NCI-H2171 (cell line): ENCODE results near the gene SPOCK2.
"Not testable (repeated sequence)": the region's sequence is repeated elsewhere in the genome, so short reads cannot be mapped to it uniquely, and the experiment has no call there.

Experiments
- DNase-seq: peaks from one replicate; lab custom pipeline; 2025; lab: John Stamatoyannopoulos, UW

Gene SPOCK2

DNA sequence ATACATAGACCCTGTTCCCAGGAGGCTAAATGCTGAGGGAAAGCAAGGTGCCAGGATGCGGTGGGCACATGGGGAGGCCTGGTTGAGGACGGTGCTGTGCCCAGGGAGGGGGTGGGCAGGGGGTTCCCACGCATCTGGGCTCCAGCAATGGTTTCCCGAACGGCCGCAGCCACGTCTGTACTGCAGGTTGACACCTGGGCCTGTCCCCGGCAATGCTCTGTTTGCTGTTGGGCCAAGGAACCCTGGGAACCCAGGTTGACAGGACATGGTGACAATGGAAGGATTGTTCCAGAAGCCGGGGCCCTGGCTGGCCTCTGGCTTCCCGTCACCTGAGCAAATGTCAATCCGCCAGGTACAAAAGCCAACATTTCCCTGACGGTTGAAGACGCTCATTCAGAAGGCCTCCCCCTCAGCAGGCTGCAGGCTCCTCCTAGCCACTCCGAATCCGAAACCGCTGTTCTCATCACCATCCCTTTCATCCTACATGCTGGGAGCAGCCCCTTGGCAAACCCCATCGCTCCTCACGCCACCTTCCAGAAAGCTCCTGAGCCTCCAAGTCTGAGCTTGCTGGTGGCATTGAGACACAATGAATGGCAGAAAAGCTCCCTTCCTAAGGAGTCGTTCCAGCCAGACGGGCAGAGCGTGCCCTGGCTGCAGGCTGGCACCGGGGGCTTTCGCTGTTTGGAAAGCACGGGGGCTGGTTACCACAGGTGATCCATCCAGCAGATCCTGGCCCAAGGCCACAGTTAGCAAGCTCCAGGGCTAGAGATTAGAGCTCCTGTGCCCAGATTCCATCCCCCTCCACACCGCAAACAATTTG is 31.2 kb downstream of the SPOCK2 start:
- no peak for DNase-seq

DNA sequence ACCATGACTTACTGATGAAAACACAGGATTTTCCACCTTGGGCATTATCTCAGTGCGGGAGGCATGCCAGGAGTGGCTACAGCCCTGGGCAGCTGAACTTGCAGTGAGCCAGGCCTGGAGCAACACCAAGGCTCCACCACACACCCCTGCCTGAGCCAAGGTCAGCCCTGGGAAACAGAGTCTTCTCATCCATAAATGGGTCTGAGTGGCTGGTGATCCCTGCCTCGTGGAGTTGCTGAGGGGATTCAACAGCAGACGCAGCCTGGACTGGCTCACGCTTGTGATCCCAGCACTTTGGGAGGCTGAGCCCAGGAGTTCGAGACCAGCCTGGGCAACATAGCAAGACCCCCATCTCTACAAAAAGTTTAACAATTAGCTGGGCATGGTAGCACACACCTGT is 32.2 kb downstream of the SPOCK2 start:
- no peak for DNase-seq

DNA sequence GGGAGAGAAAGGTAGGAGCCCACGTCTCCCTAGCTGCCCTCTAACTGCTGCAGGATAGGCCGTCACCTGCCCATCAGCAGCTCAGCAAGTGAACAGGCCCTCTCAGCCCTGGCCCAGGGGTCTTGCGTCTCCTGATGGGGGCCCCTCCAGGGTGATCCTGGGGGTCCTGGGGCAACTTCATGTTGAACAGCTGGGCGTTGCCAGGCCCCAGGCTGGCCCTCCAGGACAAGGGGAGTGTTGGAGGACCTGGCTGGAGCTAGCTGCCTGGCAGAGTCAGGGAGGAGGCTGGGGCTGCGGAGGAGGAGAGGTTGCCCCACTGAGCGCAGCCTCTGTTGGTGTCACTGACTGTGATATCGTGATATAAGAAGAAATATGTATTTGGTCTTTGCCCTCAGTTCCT is 34.7 kb downstream of the SPOCK2 start:
- no peak for DNase-seq

DNA sequence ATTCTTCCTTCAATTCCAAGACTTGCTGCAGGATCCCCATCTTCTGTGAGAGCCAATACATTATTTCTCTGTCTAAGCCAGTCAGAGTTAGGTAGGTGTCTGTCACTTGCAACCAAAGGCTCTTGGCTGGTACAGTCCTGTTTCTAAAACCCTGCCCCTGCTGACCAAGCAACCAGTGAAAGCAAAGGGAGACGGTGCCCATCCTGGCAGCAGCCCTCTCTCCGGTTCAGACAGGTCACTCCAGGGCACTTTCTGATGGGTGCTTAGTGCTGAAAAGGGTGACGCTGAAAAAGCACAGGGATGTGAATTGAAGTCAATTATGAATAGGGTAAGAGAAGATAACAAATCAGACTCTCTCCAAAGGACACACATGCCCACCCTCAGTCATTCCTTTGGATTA is 37.5 kb downstream of the SPOCK2 start:
- DNase-seq, result no peak

DNA sequence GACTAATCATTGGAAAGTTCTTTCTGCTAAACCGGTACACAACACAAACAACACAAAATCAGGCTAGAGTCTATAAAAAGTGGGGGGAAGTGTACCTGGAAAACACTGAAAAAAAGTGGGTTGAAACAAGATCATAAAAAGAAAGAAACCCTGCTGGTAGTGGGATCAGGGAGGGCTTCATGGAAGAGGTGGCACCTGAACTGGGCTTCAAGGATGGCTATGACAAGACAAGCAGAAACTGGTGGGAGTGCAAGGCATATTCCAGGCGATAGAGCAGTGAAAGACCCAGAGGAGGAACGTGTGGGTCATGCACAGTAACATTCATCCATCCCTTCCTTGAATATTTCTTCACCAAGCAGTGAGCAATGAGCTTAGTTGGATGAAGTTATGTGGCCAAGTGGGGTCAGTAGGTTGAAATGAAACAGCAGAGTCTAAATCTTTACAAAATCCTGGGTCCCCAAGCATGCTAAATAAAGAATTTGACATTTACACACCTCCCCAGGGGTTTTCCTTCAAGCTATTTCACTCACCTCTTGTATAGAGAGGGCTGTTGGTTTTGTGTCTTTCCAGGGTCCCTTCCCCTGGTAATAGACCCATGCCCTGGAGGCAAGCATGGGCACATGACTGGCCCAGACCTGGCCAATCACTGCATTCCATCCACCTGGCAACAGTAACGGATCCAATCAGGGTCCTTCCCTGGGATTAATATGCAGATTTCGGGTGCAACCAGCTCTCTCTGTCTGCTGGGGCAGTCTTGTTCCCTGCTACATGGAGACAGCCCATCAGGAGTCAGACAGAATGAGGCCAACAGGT is 38.2 kb downstream of the SPOCK2 start:
- no peak for DNase-seq

DNA sequence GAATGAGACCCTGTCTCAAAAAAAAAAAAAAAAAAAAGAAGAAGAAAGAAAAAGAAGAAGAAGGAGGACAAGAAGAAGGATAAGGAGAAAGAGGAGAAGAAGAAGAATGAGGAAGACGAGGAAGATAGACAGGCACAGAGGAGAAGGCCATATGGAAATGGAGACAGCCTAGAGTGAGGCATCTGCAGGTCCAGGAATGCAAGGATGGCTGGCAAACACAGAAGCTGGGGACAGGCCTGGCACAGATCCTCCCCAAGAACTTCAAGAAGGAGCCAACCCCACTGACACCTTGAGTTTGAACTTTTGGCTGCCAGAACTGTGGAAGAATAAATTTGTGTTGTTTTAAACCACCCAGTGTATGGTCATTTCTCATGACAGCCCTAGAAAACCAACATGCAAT is 38.9 kb downstream of the SPOCK2 start:
- no peak for DNase-seq

DNA sequence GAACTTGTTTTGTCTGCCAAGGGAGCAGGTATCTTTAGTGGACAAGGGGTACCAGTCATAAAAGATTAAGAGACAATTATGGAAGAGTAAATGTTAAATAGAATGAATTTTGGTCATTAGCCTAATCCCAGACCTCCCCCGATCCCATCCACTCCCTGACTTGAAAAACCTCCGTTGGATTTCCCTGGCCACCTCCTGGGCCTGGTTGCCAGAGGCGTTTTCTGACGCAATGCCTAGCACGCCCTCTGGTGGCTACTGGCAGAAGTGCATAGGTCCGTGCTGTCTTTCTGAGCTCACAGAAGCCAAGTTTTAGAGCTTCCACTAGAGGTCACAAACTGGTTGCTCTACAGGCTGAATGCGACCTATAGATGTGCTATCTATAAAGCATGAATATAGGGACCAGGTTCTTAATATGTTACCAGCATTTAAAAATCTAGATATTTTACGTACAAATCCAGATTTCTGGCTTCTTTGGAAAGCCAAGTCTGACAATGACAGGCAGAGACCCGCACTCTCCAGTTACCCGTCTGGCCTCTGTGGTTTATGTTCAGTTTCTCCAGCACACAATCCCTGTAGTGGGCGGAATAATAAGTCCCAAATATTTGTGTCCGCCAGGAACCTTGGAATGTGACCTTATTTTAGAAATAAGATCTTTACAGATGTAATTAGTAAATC is 39.8 kb downstream of the SPOCK2 start:
- DNase-seq, result peak; percentile 69

DNA sequence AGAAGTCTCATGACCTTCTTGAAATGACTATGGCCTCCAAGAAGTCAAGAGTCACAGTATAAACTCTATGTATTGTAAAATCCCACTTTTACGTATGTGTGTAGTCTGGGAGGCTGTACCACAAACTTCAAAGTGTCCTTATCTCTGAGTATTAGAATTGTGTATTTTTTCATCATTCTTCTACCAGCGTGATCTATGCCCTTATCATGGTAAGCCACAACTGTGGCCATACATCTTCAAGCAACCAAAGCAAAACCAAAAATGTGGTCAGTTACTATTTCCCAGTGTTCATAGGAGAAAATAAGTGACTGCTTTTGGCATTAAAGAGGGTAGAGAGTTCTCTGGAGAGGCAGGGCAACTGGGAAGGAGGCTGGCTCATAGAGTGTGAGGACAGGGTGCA is 42.8 kb downstream of the SPOCK2 start:
- DNase-seq, result no peak

DNA sequence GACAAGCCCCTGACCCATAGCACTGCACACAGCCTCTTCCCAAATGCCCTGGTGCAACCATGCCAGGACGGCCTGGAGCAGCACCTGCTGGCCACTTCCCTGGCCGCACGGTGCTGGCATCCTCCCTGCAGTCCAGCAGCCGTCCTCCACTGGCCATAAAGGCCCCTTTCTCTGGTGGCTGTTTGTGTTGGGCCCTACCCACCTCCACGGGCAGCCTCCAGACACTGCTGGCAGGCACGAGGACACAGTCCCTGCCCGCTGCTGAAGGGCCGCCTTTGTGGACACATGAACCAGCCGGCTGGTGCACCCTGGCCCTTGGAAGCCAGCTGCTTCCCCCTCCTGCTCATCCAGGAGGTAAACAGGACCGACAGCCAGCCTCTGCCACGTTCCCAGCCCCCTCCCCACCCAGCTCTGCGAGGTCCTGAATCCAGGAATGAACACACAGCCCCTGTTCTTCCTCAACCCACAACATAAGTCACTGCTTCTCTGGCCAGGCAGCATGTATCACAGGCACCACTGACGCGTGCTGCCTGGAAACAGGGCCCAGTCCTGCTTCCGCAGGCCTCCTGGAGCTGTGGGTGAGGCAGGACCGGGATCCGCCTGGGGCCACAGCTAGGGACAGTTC is 43.8 kb downstream of the SPOCK2 start:
- DNase-seq, result no peak

DNA sequence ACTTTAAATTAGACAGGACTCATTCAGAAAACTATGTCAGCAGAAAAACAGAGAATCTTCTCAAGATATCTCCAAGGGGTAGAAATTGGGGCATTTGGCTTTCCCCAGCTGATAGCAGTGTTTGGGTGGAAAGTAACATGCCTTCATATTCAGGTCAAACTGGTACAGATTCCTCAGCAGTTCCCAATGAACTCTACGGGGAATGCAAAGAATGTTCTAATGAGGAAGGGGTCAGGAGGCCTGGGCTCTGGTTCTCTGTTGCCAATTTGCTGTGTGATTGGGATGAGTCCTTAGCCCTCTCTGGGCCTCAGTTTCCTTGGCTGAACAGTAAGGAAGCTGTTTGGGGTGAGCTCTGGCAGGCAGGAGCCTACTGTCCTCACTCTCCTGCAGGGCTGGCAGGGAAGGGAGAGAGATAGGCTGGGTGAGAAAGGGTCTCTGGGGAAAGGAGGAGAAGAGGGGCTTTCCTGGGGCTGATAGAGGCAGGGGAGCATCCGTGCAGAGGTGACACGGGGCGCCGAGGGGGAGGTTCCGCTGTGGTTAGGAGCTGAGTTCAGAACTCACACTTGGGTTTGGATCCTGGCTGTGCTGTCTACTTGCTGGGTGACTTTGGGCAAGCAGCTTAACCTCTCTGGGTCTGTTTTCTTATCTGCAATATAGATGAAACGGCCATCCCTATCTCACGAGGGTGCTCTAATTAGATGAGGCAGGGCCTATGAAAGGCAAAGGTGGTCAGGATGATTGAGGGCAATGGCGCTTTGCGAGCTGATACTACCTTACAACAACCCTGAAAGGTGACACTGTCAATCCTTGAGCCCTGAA is 45.1 kb downstream of the SPOCK2 start:
- DNase-seq, result no peak

DNA sequence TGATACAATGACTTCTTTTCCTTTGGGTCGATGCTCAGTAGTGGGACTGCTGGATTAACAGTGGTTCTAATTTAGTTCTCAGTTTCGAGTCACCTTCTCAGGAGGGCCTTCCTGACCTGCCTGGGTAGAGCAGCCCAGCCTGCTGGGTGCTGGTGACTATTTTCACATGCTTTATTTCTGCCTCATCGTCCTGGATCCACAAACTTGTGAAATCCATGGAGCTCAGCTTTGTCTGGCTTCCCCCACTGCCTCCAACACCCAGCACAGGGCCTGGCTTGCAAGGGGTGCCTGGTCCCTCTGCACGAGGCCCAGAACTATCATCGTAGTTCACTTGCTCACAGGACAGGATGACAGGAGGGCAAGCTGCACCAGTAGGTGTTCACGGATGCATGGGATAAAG is 46.9 kb downstream of the SPOCK2 start:
- DNase-seq, result no peak

DNA sequence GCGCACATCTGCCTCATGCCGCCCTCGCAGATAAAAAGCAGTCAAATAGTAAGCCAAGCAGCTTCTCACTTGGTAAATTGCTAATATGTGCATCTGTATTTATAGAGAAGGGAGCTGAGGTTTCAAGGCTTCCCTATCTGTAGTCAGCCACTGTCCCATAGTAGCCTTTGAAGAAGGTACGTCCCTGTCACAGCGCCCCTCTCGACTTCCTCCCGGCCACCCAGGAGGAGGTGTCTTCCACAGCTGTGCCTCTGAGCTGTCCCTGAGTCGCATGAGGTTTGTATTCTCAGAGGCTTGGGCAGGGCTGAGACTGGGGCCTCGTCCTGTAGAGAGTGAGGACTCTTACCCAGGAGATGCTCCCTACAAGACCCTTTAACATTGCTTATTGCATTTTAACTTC is 49.0 kb downstream of the SPOCK2 start:
- DNase-seq, result no peak

DNA sequence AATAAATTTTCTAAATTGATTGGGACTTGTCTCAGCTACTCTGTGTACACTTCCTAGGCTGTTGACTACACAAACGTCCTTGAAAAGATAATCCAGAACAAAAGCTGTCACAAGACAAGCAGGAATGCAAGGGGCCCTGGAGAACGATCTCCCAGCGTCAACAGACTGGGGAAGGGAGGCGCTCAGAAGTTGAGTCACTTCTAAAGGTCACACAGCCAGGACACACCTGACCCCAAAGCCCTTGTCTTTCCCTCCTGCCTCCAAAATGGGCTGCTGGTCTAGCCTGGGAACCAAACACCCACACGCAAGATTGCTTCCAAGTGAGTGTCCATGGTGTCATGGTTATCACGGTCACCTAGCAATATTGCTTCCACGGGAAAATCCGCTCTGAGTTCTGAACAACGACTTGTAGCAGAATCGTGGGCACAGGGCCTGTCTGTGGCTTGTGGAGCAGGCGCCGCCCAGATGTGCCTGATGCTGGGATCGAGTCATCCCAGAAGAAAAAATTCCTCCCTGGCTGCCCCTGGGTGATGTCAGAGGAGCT is 49.8 kb downstream of the SPOCK2 start:
- no peak for DNase-seq

DNA sequence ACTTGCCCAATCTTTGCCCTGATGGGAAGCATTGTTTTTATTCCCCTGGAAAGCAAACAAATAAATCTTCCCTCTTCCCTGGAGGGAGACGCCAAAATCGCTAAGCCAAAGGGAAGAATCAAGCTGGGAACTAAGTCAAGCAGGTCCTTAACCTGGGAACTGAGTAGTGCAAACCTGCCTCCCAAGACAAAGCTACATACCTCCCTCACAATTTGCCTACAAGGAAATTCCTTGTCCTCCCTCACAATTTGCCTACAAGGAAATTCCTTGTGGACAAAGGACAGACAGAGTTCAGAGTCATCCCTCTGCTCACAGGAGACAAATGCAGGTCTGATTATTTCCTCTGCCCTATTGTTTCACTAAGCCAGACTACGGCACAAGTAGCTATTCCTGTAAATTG is 50.5 kb downstream of the SPOCK2 start:
- DNase-seq, result no peak

DNA sequence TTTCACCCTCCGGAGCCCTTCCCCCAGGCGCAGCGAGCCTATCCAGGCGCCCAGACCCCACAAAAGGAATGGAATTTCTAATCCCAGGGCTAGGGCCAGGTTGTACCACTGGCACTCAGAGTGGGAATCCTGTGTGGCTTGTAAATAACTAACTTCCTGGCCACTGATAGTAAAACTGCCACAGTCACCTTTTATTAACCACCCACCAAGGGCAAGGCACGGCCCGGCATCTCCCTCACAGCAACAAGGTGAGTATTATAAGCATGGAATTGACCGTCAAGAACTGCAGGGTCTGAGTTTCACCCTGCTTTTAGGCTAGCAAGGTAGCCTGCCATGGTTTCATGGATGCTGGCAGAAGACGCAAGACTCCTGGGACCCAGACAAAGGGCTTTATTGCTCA is 51.1 kb downstream of the SPOCK2 start:
- DNase-seq, result no peak

DNA sequence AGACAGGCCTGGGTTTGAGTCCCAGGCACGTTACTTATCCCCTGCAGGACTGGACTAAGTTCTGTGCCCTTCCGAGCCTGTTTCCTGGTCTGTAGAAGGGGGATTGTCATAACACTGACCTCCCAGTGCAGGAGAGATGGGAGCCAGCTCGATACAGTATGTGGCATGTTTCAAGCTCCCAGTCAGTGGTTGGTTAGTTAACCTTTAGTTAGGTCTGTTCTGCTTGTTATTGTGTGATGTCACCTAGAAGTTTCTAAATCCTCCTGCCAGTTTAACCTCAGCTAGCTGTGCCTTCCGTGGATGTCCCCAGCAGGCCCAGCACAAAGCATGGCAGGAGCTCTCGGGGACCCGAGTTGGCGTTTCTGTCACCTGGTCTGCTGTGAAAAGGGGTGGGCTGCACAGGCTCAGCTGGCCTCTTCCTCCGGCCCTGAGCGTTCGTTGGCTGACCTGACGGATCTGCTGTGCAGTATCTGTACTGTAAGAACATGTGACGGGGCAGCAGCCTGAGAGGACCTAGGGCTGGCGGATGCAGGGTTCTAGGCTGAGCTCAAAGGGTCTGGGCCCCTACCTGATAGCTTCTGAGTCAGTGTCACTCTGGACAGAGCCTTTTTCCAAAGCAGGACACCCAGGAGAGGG is 53.0 kb downstream of the SPOCK2 start:
- no peak for DNase-seq

DNA sequence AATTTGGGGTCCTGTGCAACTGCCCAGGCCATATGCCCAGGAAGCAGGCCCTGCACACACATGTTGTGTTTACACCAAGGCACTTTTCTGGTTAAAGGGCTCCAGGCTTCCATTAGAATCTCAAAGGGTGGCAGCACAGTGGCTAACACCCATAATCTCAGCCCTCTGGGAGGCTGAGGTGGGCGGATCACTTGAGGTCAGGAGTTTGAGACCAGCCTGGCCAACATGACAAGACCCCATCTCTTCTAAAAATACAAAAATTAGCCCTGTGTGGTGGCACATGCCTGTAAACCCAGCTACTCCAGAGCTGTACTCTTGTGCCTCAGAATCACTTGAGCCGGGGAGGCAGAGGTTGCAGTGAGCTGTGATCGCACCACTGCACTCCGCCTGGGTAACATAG is 53.6 kb downstream of the SPOCK2 start:
- DNase-seq, result no peak

DNA sequence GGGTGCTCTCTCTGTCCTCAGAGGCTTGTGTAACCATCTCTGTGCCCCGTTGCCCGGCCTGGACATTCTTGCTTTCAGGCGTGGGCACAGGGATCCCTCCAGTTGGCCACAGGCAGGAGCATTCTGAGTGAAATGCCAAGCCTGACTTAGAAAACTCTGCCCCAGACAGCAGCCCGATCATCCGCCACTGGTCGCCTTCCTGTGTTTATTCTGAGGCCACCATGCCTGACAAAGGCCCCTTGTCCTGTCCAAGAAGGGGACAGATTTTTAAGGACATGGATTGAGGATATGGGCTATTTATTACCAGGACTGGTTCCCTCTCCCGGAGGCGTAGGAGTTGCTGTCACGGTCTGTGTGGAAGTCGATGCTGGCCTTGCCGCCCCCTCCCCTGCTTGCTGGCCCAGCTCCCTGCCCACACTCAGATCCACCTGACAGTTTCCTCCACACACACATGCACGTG is 54.3 kb downstream of the SPOCK2 start:
- no peak for DNase-seq

DNA sequence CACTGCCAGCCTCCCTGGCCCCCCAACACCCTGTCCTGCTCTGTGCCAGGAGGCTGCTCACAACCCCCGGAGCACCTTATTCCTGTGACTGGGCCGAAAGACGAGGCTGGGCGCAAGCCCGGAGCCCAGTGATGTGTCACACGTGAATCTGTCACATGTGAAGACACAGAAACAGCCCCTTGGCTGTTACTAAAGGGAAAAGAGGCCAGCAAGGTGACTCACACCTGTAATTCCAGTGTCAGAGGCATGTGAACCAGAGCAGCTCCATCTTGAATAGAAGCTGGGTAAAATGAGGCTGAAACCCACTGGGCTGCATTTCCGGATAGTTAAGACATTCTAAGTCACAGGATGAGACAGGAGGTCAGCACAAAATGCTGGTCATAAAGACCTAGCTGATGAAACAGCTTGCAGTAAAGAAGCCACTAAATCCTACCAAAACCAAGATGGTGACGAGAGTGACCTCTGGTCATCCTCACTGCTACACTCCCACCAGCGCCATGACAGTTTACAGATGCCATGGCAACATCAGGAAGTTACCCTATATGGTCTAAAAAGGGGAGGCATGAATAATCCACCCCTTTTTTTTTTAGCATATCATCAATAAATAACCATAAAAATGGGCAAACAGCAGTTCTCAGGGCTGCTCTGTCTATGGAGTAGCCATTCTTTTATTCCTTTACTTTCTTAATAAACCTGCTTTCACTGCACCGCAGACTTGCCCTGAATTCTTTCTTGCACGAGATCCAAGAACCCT is 55.8 kb downstream of the SPOCK2 start:
- not testable (repeated sequence) for DNase-seq

DNA sequence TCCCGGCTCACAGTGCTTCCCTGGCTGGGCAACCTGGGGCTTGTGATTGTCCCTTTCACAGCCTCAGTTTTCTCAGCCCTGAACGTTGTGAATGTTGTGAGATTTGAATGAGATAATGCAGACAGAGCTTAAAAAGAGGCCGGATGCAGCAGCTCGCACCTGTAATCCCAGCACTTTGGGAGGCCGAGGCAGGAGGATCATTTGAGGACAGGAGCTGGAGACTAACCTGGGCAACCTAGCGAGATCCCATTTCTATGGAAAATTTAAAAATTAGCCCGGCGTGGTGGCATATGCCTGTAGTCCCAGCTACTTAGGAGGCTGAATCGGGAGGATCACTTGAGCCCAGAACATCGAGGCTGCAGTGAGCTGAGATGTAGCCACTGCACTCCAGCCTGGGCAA is 56.6 kb downstream of the SPOCK2 start:
- no peak for DNase-seq
